ENCODE measurements around the gene CSRP3.
"Not testable (repeated sequence)": the region's sequence is repeated elsewhere in the genome, so short reads cannot be mapped to it uniquely, and the experiment has no call there.

CSRP3 gene

GRCh38 chr11:19160847-19161246 lies 40.9 kb downstream of the CSRP3 start:
- H3K27ac ChIP-seq = no peak overlapping the region
- TF ChIP-seq CTCF (conservative IDR thresholded peaks at IDR 0.05) = 0 out of 2 replicates have a peak, but pooled peaks have one; percentile 3
- TF ChIP-seq ZFX (IDR thresholded peaks at IDR 0.05) = no peak

GRCh38 chr11:19156892-19157291 lies 44.9 kb downstream of the CSRP3 start:
- TF ChIP-seq CTCF (conservative IDR thresholded peaks at IDR 0.05) = no peak
- no peak for TF ChIP-seq ZFX (IDR thresholded peaks at IDR 0.05)
- H3K27ac ChIP-seq = no peak overlapping the region

GRCh38 chr11:19145319-19145718 lies 56.5 kb downstream of the CSRP3 start:
- no peak overlapping the region for H3K27ac ChIP-seq
- TF ChIP-seq ZFX (IDR thresholded peaks at IDR 0.05) = no peak
- TF ChIP-seq CTCF (conservative IDR thresholded peaks at IDR 0.05) = no peak

GRCh38 chr11:19136884-19137283 lies 64.9 kb downstream of the CSRP3 start:
- H3K27ac ChIP-seq = not testable (repeated sequence)

- TF ChIP-seq ZFX (IDR thresholded peaks at IDR 0.05) (no peak), CTCF (conservative IDR thresholded peaks at IDR 0.05) (no peak)
- no peak overlapping the region for H3K27ac ChIP-seq
Observed at GRCh38 chr11:19134004-19134403, 67.8 kb downstream of the CSRP3 start.
